Activated B cell treated with CpG ODN at 0.5 μM for 24 hours (primary cell): Measurements from ENCODE around the gene ISCA1. TPM values are rescaled to one million over a fixed set of nuclear protein-coding genes. Genes with fewer than 3 reads are reported as not detected.
A peak's percentile ranks its signal among the peaks of the same experiment; 100 is the strongest.

Source experiments
- ATAC-seq: fragments of 200-7000 bp; cut with Tn5 transposase; one replicate; pipeline ENCODE4 v1.10.0; 2021; ENCODE audit warnings: low read depth, mild to moderate bottlenecking, moderate library complexity
- CTCF ChIA-PET: fragments of 350-600 bp; sonication (Branson Sonifier 250); formaldehyde crosslinking; loops from one replicate; lab custom pipeline; 2021; ENCODE audit warnings: antibody characterized with exemption; lab: Charles Lee
- POLR2A ChIA-PET: fragments of 350-600 bp; sonication (Branson Sonifier 250); formaldehyde crosslinking; loops from one replicate; lab custom pipeline; 2021; ENCODE audit warnings: antibody characterized with exemption; lab: Charles Lee
- DNase-seq: peaks from one replicate; pipeline ENCODE4 v3.0.0; 2022
- H3K27ac Mint-ChIP-seq: one replicate; pipeline ENCODE4 v1.8.0; 2020; ENCODE audit warnings: mixed read lengths
- H3K27me3 Mint-ChIP-seq: one replicate; pipeline ENCODE4 v1.8.0; 2021; ENCODE audit warnings: mixed read lengths
- H3K36me3 Mint-ChIP-seq: one replicate; pipeline ENCODE4 v1.8.0; 2021; ENCODE audit warnings: low read depth, mixed read lengths
- H3K4me1 Mint-ChIP-seq: one replicate; pipeline ENCODE4 v1.8.0; 2021; ENCODE audit warnings: mixed read lengths
- H3K4me3 Mint-ChIP-seq: one replicate; pipeline ENCODE4 v1.8.0; 2020; ENCODE audit warnings: mild to moderate bottlenecking, mixed read lengths
- H3K9me3 Mint-ChIP-seq: one replicate; pipeline ENCODE4 v1.8.0; 2020; ENCODE audit warnings: mixed read lengths
- CTCF ChIP-seq: fragments of 200-600 bp; IDR thresholded peaks from one replicate; pipeline ENCODE4 v1.8.0; 2022; ENCODE audit warnings: antibody characterized with exemption, mild to moderate bottlenecking
- intact Hi-C: fragments of 100-400 bp; cut with micrococcal nuclease; formaldehyde crosslinking; loops from one replicate; pipeline ENCODE4 v1.15.1; 2024
- total RNA-seq: library from RNA; stranded (reverse); gene quantifications from 2 replicates; pipeline ENCODE4 v1.2.3, GENCODE V29; 2022

ISCA1 gene
- total RNA-seq, 1 donor from 2014 or later = 16.0 TPM

- POLR2A ChIA-PET = no interaction called here
Measured at GRCh38 chr9:86285261-86285660, 2.9 kb upstream of the ISCA1 start.

GRCh38 chr9:86282979-86283535 is 719 bp upstream of the ISCA1 start:
- TF ChIP-seq CTCF = no peak
- ATAC-seq = peak; percentile 11
- Mint-ChIP-seq H3K27me3 (no peaks in the 10 kb centered on the region), H3K36me3 (peaks cover 27% of the 10 kb centered on the region), H3K4me3 (peak overlapping the region; percentile 92), H3K9me3 (no peaks in the 10 kb centered on the region), H3K27ac (peak overlapping the region; percentile 93), H3K4me1 (peaks cover 35% of the 10 kb centered on the region)
- ChIA-PET POLR2A (interaction anchor here (1.0 to 2.3 kb wide), 7 partner anchors 17 to 542 kb away, joined by 3 to 13 read pairs (median 4); partner anchors contain the start of gene AGTPBP1), CTCF (no interaction called here)
- DNase-seq = no peak
- intact Hi-C loops = loop anchor here (1.0 to 2.0 kb wide), 5 partner anchors 67 to 541 kb away; partner anchors contain the start of genes NAA35 and TUT7

More at GRCh38 chr9:86285261-86285660, 2.9 kb upstream of the ISCA1 start:
- H3K27me3 Mint-ChIP-seq = no peaks in the 10 kb centered on the region
- peaks cover 28% of the 10 kb centered on the region for H3K4me1 Mint-ChIP-seq
- CTCF ChIA-PET = no interaction called here
- no peak for DNase-seq
- no peak for TF ChIP-seq CTCF
- no peaks in the 10 kb centered on the region for H3K9me3 Mint-ChIP-seq
- peaks cover 24% of the 10 kb centered on the region for H3K36me3 Mint-ChIP-seq
- ATAC-seq = no peak
- intact Hi-C loops = no loop called here
- no peak overlapping the region for H3K4me3 Mint-ChIP-seq
- no peak overlapping the region for H3K27ac Mint-ChIP-seq

- no peaks in the 10 kb centered on the region for H3K27me3 Mint-ChIP-seq
- CTCF ChIA-PET = no interaction called here
- no peak for ATAC-seq
- H3K4me3 Mint-ChIP-seq = peak overlapping the region; percentile 92
- peak overlapping the region; percentile 93 for H3K27ac Mint-ChIP-seq
- POLR2A ChIA-PET = interaction anchor here (1.0 to 2.3 kb wide), 6 partner anchors 18 to 540 kb away, joined by 3 to 13 read pairs (median 4); partner anchors contain the start of gene AGTPBP1
- no peak for TF ChIP-seq CTCF
- no peaks in the 10 kb centered on the region for H3K9me3 Mint-ChIP-seq
- H3K4me1 Mint-ChIP-seq = peaks cover 30% of the 10 kb centered on the region
- intact Hi-C loops = loop anchor here (1.0 to 2.0 kb wide), 5 partner anchors 69 to 539 kb away; partner anchors contain the start of genes NAA35 and TUT7
- H3K36me3 Mint-ChIP-seq = peaks cover 20% of the 10 kb centered on the region
- no peak for DNase-seq
Measured at GRCh38 chr9:86281593-86282076, 703 bp downstream of the ISCA1 start.

- no peak overlapping the region for H3K27ac Mint-ChIP-seq
- ChIA-PET CTCF (no interaction called here), POLR2A (interaction anchor here (0.7 kb wide), 1 partner anchor 63 kb away, joined by 12 read pairs; no protein-coding TSS in a partner anchor)
- intact Hi-C loops = no loop called here
- H3K4me1 Mint-ChIP-seq = peaks cover 30% of the 10 kb centered on the region
- TF ChIP-seq CTCF = no peak
- DNase-seq (no peak), ATAC-seq (no peak)
- peaks cover 20% of the 10 kb centered on the region for H3K36me3 Mint-ChIP-seq
- no peak overlapping the region for H3K4me3 Mint-ChIP-seq
- H3K27me3 Mint-ChIP-seq = no peaks in the 10 kb centered on the region
- no peaks in the 10 kb centered on the region for H3K9me3 Mint-ChIP-seq
Measured at GRCh38 chr9:86280580-86280979, 1.8 kb downstream of the ISCA1 start.

GRCh38 chr9:86279839-86280238 is 2.5 kb downstream of the ISCA1 start:
- H3K27me3 Mint-ChIP-seq = no peaks in the 10 kb centered on the region
- H3K27ac Mint-ChIP-seq = no peak overlapping the region
- POLR2A ChIA-PET = interaction anchor here (0.7 kb wide), 1 partner anchor 64 kb away, joined by 12 read pairs; no protein-coding TSS in a partner anchor
- H3K4me1 Mint-ChIP-seq = peaks cover 30% of the 10 kb centered on the region
- ATAC-seq (no peak), DNase-seq (no peak)
- peak overlapping the region; percentile 40 for H3K4me3 Mint-ChIP-seq
- no peak for TF ChIP-seq CTCF
- peaks cover 20% of the 10 kb centered on the region for H3K36me3 Mint-ChIP-seq
- CTCF ChIA-PET = no interaction called here
- no peaks in the 10 kb centered on the region for H3K9me3 Mint-ChIP-seq
- intact Hi-C loops = no loop called here
